NT2/D1 (cell line): ENCODE results near the gene TSFM.

Experiments used
- SUZ12 ChIP-seq: IDR thresholded peaks from 2 replicates; pipeline ENCODE4 v1.6.1; 2011; ENCODE audit not compliant: insufficient read length, insufficient read depth; ENCODE audit errors: extremely low read depth
- YY1 ChIP-seq: IDR thresholded peaks from 2 replicates; pipeline ENCODE4 v1.6.1; 2011; ENCODE audit not compliant: insufficient read length, insufficient read depth

GRCh38 chr12:57830393-57830792, 47.8 kb downstream of the TSFM start:
- TF ChIP-seq YY1 (no peak), SUZ12 (no peak)
